HG03460 (cell line): ENCODE measurements around the gene FAM53B.

Experiments used
- ATAC-seq: cut with Tn5 transposase; IDR thresholded peaks from one replicate; pipeline ENCODE4 v1.9.1; 2021; ENCODE audit not compliant: unreplicated experiment

The FAM53B gene

DNA sequence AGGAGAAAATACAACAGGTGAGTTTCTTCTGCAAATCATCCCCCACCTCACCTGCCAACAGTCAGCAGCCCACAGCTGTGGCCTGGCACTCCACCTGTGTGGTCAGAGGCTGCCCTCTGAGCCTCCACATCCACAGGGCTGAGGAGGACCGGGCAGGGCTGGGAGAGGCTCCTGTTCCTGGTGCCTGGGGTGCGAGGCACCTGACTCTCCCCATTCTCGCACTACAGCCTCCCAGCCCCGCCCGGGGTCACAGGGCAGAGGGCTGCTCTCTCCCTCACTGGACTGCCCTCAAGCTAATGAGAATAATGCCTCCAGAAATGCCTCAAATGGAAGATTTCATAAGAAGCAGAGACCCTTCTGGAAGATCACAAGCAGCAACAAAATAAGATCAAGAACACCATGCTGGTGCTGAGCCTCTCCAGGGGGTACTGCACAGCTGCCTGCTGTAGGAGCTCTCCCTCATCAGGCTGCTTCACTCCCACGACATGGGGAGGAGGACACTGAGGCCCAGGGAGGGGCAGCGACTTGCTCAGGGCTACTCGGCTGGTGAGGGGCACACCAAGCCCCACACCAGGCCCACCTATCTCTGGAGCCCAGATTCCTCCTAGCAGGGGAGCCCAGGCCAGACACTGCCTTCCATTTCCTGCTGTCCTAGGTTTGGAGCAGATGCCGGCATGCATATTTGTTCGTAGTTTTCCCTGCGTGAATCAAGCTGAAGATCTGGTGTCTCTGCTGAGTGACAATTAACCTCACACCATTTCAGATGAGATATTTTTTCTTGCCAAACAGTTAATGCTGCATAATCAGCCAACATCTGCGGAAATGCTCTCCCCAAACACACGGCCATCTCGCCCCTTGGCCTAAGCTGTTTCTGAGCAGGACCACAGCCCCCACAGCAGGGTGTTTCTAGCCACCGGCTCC is 76.5 kb downstream of the FAM53B start:
- no peak for ATAC-seq

GRCh38 chr10:124666494-124666893 is 77.7 kb downstream of the FAM53B start:
- no peak for ATAC-seq

DNA sequence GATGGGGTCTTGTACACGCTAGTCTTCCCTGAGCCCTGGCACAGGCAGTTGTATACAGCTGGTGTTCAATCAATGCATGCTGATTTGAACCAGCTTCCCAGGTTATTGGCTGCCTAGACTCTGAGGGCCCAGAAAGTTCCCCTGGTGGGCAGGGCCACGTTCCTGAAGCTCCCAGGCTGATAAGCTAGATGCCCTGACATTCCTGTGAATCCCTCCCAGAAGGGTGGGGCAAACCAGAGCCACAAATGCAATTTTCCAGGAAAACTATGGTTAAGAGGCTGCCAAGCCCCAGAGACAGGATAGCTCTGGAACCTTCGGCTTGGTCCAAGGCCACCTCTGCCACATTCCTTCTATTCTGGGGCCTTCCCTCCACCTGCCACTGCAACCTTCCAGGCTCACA is 78.2 kb downstream of the FAM53B start:
- no peak for ATAC-seq

DNA sequence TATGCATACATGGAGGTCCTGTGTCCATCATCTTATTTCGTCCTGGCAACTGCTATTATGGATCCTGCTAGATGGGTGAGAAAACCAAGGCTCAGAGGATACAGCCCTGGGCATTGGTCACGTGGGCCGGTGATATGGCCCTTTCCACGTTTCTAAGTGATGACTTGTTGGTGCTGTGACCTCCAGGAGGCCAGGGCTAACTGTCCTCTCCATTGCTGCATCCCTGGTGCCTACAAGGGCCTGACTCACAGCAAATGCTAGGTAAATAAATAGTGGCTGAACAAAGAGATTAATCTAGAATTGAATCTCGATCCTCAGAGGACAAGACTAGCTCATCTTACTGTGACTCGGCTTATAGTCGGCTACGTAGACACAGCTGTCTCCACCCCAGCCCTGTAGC is 78.6 kb downstream of the FAM53B start:
- ATAC-seq, result no peak

DNA sequence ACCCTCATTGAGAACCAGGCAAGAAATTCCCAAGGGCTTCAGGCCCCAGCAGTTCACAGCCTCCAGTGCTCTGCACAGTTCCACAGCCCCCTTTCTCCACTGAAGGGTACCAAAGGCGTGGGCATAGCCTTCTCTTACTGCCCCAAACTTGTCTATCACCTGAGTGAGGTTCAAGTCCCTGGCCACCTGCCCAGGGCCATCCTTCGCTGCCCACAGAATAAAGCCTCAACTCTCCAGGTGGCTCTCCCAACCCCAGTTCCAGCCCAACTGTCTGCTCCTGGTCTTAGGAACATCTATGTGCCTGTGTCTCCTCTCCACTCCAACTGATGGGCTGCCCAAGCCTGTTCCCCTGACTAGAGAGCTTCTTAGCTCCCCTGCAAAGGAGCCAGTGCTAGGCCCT is 79.1 kb downstream of the FAM53B start:
- no peak for ATAC-seq

DNA sequence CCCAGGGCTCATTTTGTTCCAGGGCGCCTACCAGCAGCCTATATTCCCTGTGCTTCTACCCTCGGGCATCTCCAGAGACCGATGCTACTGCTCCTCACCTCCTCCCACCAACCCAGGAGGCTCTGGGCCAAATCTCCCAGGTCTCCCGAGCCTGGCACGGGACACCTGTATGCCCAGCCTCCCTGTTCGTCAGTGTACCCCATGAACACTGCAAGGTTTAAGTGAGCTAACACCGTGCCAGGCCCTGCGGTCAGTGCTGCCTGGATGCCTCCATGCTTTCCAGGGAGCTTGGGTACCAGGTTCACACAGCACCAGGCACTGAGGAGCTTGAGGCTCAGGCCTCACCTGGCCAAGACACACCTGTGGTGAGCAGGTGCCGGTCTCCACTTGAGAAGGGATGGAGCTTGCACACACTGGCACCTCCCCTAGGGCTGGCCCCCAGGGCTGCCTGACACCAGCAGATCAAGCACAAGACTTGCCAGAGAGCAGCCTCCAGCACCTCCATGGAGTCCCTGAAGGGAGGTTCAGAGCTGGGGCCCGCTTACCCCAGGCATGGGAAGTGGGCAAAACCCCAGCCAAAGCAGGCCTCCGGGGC is 80.3 kb downstream of the FAM53B start:
- ATAC-seq, result no peak

DNA sequence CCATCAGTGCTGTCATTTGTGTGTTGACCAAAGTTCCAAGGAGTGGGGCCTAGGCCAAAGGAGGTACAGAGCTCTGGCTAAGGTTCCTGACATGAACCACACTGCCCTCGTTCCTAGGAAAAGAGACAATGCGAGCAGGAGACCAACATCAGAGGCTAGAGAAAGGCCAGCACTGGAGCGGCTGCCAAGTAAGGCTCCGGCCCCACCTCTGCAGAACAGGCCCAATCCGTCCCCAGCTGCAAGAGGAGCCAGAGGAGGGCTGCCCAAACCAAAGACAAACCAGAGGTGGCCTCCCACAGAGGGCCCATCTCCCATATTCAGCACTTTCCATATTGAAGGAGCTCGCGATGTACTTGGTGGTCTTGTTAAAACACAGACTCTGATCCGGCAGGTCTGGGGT is 81.0 kb downstream of the FAM53B start:
- no peak for ATAC-seq

- ATAC-seq, result no peak
Observed at GRCh38 chr10:124661660-124662180, 82.5 kb downstream of the FAM53B start.

DNA sequence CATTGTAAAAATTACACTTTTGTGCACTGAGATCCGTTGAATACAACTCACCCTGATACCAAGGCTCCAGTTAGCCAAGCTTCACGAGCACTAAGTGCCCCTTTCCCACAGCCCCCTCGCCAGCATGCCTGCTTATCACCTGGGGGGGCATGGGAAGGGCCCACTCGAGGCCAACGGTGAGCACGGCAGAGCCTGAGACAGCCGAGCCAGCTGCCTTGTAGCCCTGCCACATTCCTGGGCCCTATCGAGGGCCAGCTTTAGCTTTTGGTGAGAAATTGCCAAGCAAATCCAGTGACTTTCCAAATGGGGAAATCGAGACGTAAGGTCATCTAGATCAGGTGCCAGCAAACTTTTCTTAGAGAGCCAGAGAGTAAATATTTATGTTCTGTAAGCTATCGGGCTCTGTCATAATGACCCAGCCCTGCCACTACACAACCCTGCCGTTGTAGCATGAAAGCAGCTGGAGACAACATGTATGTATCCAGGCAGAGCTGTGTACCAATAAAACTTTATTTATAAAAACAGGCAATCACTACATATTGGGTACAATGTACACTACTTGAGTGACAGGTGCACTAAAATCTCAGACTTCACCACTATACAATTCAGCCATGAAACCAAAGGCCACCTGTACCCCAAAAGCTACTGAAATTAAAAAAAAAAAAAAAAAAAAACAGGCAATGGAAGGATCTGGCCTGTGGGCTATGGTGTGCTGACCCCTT is 83.6 kb downstream of the FAM53B start:
- no peak for ATAC-seq

GRCh38 chr10:124659380-124659779 is 84.8 kb downstream of the FAM53B start:
- no peak for ATAC-seq

DNA sequence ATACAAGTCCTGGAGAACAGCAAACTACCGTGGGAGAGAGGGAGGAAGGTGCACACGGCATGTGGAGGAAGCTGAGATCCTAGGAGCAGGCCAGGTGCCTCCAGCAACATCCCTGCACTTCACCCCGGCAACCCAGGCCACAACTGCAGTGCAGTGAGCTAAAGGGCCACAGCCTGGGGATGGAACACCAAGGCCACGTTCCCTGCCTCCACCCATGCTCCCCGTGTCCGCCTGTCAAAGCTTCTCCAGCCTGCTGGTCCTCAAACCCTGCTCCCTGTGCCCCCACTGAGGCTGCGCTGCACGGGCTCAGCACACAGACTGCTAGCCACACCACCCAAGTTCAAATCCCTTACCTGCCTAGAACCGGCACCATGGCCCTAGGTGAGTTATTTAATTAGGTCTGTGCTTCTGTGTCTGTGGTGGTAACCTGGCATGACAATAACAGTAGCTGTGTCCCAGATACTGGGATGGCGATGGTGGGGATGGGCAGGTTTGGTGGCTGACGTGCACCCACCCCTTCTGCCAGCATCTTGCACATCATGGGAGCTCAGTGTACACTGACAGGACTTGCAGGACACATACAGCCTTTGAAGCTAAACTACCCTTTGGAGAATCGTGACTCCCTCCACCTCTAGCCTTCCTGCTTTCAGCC is 85.5 kb downstream of the FAM53B start:
- ATAC-seq, result no peak

DNA sequence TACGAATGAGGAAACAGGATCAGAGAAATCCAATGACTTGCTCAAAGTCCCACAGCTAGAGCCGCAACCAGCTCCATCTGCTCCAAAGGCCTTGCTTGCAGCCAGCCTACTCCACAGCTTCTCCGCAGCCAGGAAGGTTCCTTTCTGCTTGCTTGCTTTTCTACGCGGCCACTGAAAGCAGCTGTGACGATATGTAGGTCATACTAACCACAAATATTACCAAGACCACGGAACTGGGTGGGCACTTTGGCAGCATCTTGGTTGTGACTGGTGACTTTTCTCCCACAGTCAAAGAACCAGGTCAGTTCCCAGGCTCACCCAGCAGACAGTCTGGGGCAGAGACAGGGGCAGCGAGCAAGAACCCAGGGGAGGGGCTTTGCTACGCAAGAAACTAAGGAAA is 86.4 kb downstream of the FAM53B start:
- no peak for ATAC-seq

- ATAC-seq, result no peak
Observed at GRCh38 chr10:124656541-124656940, 87.6 kb downstream of the FAM53B start.

- no peak for ATAC-seq
Observed at GRCh38 chr10:124656113-124656490, 88.1 kb downstream of the FAM53B start.

GRCh38 chr10:124655191-124656112 is 88.7 kb downstream of the FAM53B start:
- ATAC-seq, result no peak

DNA sequence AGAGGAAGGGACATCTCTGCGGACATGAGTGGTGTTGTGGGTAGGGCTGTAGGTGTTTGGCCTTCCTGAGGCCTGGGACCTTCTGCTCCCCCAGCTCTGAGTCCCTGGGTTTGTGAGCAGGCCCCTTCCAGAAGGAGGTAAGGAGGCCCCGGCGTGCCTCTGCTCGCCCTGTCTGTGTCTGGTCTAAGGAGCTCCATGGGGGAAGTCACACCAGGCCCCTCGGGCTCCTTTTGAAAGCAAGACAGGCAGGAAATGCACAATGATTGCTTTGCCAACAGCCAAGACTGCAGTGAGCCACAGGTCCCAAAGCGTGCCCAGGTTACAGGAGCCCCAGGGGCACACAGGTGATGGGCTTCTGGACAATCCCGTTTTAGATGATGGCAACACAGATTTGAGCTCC is 89.5 kb downstream of the FAM53B start:
- ATAC-seq, result no peak

GRCh38 chr10:124653811-124654651 is 90.1 kb downstream of the FAM53B start:
- no peak for ATAC-seq

DNA sequence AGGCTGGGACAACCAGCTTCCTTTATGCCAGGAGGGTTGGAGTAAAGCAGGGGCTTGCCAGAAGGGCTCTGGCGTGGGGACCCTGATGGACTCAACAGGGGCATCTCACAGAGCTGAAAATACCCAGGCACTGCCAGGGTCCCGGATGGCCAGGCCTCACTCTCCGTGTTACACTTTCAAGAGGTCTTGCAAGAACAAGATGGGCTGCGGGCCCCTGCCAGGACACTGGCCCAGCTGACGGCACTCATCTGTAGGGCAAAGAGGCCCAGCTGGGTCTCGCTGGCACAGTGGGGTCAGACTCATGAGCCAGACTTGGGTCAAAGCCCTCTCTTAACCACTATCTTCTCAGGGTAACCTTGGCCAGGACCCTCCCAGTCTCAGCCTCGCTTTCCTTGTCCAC is 90.9 kb downstream of the FAM53B start:
- ATAC-seq, result no peak

GRCh38 chr10:124652701-124653100 is 91.5 kb downstream of the FAM53B start:
- ATAC-seq, result no peak
